ENCODE results near the gene CFL2. TPM values are rescaled to one million over a fixed set of nuclear protein-coding genes. Genes with fewer than 3 reads are reported as not detected.
"Not testable (repeated sequence)": the region's sequence is repeated elsewhere in the genome, so short reads cannot be mapped to it uniquely, and the experiment has no call there.

Gene CFL2
- total RNA-seq = 69.6 and 74.9 TPM in 2 replicates

GRCh38 chr14:34714320-34715126 is at the start of gene CFL2:
Gene CFL2 (minus strand): TSS chr14:34714593. CDS start chr14:34714540, 53 bp downstream.
- DNase-seq (ENCODE audit: extremely low read depth, low read depth, low spot score) = no peak

- DNase-seq (ENCODE audit: extremely low read depth, low read depth, low spot score) = no peak
These were observed 40.8 kb upstream of the CFL2 start for GRCh38 chr14:34755215-34755614.

DNA sequence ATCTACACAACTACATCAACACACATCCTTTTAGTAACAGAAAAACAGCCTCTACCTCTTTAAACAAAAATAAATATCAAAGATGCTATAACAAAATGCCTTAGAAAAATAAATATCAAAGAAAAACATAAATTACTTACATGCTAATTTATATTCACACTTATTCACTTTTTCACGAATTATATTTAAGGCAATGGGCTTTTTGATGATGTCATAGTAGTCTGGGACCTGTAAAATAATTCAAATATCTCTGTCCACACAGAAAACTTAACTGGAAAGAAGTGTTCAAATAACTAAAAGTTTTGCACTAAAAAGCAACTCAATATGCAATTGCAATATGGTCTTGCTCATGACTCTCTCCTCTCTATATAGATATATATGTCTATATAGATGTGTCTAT is 40.3 kb upstream of the CFL2 start:
- DNase-seq (ENCODE audit: extremely low read depth, low read depth, low spot score) = no peak

GRCh38 chr14:34750670-34751069 is 36.3 kb upstream of the CFL2 start:
- no peak for DNase-seq (ENCODE audit: extremely low read depth, low read depth, low spot score)

- DNase-seq (ENCODE audit: extremely low read depth, low read depth, low spot score) = no peak
These were observed 35.8 kb upstream of the CFL2 start for GRCh38 chr14:34750233-34750632.

GRCh38 chr14:34749408-34749807 is 35.0 kb upstream of the CFL2 start:
- no peak for DNase-seq (ENCODE audit: extremely low read depth, low read depth, low spot score)

DNA sequence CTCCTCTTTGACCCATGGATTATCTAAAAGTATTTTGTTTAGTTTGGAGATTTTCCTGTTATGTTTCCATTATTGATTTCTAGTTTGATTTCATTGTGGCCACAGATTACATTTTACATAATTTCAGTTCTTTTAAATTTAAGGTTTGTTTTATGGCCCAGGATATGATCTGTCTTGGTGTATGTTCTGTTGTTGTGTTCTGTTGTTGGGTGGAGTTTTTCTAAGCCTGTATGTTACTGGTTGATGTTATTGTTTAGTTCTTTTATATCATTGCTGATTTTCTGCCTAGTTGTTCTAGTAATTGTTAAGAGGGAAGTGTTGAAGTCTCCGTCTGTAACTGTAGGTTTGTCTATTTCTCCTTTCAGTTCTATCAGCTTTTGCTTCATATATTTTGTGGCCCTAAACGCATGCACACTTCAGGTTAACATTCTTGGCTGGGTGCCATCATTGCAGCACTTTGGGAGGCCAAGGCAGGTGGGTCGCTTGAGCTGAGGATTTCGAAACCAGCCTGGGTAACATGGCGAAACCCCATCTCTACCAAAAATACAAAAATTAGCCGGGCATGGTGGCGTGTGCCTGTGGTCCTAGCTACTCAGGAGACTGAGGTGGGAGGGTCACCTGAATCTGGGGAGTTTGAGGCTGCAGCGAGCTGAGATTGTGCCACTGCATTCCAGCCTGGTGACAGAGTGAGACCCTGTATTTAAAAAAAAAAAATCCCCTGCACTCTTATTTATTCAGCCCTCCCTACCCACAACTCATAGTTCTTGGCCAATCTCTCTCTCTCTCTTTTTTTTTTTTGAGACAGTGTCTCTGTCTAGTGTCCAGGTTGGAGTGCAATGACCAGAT is 28.1 kb upstream of the CFL2 start:
- DNase-seq (ENCODE audit: extremely low read depth, low read depth, low spot score) = no peak

DNA sequence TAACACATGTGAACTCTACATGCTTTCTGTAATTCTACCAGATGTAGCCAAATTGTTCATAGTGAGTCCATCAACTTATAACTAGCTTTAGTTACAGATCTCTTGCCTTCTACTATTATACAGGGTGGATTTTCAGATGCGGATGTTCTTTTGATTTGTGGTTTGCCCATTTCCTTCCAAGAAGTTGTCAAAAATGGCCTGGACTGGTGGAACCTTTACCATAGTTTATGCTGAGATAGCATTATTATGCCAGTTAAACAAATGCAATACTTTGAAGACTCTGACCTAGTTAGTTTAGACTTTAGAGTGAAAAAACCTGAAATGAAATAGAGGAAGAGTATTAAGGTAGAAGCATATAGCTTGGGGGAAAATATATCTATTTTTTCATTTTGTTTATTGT is 27.4 kb upstream of the CFL2 start:
- no peak for DNase-seq (ENCODE audit: extremely low read depth, low read depth, low spot score)

- not testable (repeated sequence) for DNase-seq (ENCODE audit: extremely low read depth, low read depth, low spot score)
These were observed 25.7 kb upstream of the CFL2 start for GRCh38 chr14:34740139-34740538.

GRCh38 chr14:34737079-34737478 is 22.7 kb upstream of the CFL2 start:
- not testable (repeated sequence) for DNase-seq (ENCODE audit: extremely low read depth, low read depth, low spot score)

GRCh38 chr14:34733245-34733644 is 18.9 kb upstream of the CFL2 start:
- no peak for DNase-seq (ENCODE audit: extremely low read depth, low read depth, low spot score)

DNA sequence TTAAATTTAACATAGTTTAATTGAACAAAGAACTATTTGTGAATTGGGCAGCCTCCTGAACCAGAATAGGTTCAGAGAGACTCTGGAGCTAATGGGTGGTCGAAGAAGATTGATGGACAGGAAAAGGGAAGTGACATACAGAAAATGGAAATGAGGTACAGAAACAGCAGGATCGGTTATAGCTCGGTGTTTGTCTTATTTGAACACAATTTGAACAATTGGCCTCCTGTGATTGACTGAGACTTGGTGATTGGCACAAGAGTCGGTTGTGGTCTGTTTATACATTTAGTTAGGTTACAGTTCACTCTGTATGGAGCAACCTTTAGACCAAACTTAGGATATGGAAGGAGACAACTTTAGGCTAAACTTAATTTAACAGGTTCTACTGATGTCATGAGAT is 18.4 kb upstream of the CFL2 start:
- DNase-seq (ENCODE audit: extremely low read depth, low read depth, low spot score) = no peak

- no peak for DNase-seq (ENCODE audit: extremely low read depth, low read depth, low spot score)
These were observed 9.5 kb upstream of the CFL2 start for GRCh38 chr14:34723867-34724266.

GRCh38 chr14:34722723-34723545 is 8.5 kb upstream of the CFL2 start:
- peak; percentile 56 for DNase-seq (ENCODE audit: extremely low read depth, low read depth, low spot score)

- DNase-seq (ENCODE audit: extremely low read depth, low read depth, low spot score) = no peak
These were observed 6.7 kb upstream of the CFL2 start for GRCh38 chr14:34721129-34721528.

GRCh38 chr14:34718750-34719304 is 4.4 kb upstream of the CFL2 start:
- no peak for DNase-seq (ENCODE audit: extremely low read depth, low read depth, low spot score)

DNA sequence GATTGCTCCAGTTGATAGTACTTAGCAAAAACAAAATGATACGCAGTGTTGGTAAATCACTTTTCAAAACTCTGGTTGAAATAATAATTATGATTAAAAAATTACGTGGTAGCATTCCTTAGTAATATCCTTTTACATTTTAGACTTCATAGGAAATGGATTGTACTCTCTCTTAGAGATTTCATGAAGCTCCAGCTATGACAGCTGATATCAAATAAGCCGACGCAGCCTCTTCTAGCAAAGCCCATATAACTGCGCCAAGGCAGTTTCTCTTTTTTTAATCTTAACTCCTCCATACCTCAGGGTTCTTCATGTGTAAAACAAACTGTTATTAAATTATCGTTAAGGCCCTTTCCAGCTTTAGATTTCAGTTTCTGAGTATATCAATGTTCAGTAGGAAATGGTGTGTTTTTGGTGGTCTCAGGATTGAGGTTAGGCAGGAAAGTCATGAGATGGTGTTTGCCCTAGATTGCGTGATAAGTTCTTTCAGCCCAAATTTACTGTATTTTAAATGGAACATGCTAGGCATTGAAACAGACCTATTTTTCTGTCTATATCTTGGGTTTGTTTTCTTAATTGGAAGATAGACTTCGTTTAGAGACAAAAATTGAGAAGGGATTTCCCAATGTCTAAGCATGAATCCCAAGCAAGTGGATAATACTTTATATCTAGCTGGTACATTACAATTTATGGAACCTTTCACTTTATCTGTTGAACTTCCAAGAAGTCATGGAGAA is 902 bp upstream of the CFL2 start:
- no peak for DNase-seq (ENCODE audit: extremely low read depth, low read depth, low spot score)

GRCh38 chr14:34713681-34714319 is 593 bp downstream of the CFL2 start:
- no peak for DNase-seq (ENCODE audit: extremely low read depth, low read depth, low spot score)

DNA sequence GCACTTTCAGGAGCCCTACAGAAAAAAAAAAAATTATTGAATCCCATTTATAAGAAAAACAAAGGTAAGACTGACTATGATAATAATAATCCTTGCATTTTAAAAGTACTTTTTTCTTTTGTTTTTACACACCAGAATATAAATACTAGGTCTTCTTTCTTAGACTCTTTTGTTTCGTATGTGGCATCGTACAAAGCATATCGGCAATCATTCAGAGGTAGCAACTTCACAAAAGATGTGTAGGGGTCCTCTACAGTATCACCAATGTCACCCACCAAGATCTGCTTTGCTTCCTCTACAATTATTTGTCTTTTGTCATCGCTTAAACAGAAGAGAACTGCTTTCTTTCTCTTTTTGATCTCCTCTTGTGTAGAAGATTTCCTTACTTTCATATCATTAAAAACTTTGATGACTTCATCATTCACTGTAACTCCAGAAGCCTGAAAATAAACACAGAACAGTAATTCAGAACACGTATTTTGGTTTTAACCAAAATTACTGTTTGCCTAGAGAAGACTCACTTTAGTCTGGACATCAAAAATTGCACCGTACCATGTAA is 1.2 kb downstream of the CFL2 start:
- DNase-seq (ENCODE audit: extremely low read depth, low read depth, low spot score) = no peak
